GM23248 (cell line): ENCODE results near the gene DNAH8.

Experiments used
- EZH2 ChIP-seq: fragments of 200-600 bp; sonication (generic); IDR thresholded peaks from 2 replicates; pipeline ENCODE4 v1.6.1; 2018; ENCODE audit warnings: antibody characterized with exemption, mild to moderate bottlenecking; ENCODE audit not compliant: insufficient read depth, poor library complexity, severe bottlenecking
- EZH2phosphoT487 ChIP-seq: fragments of 200-600 bp; sonication (generic); IDR thresholded peaks from 2 replicates; pipeline ENCODE4 v1.6.1; 2018; ENCODE audit warnings: antibody characterized with exemption, moderate library complexity, mild to moderate bottlenecking, low read depth; ENCODE audit not compliant: insufficient read depth

- no peak for TF ChIP-seq EZH2
- TF ChIP-seq EZH2phosphoT487: no peak
Observed at GRCh38 chr6:38773338-38773737, 58.2 kb downstream of the DNAH8 start.
